GM23338 (cell line): ENCODE data around the gene APOBEC3B. TPM values are rescaled to one million over a fixed set of nuclear protein-coding genes. Genes with fewer than 3 reads are reported as not detected.

ENCODE experiments used
- ATAC-seq: fragments of 200-7000 bp; cut with Tn5 transposase; 3 replicates; pipeline ENCODE4 v1.9.1; 2020
- DNase-seq: peaks from one replicate; pipeline ENCODE4 v3.0.0-alpha.2; 2015; ENCODE audit warnings: low spot score
- H2AFZ ChIP-seq: fragments of 200-600 bp; sonication (generic); 2 replicates; pipeline ENCODE4 v1.8.0; 2016; ENCODE audit warnings: antibody characterized with exemption, mild to moderate bottlenecking, moderate library complexity
- H3F3A ChIP-seq: fragments of 200-600 bp; sonication (generic); replicated peaks from 2 replicates; pipeline ENCODE4 v1.8.0; 2017; ENCODE audit warnings: antibody characterized with exemption, mixed run types, low read depth
- H3K27ac ChIP-seq: fragments of 200-600 bp; sonication (generic); 2 replicates; pipeline ENCODE4 v1.6.1; 2016; ENCODE audit warnings: low read depth
- H3K27me3 ChIP-seq: fragments of 200-600 bp; sonication (generic); 2 replicates; pipeline ENCODE4 v1.8.0; 2016; ENCODE audit warnings: mild to moderate bottlenecking, mixed run types, moderate library complexity; ENCODE audit not compliant: insufficient read depth
- H3K36me3 ChIP-seq: fragments of 200-600 bp; sonication (generic); 2 replicates; pipeline ENCODE4 v1.8.0; 2016; ENCODE audit warnings: mild to moderate bottlenecking; ENCODE audit not compliant: insufficient read depth
- H3K4me1 ChIP-seq: fragments of 200-600 bp; sonication (generic); 2 replicates; pipeline ENCODE4 v1.8.0; 2016; ENCODE audit warnings: mild to moderate bottlenecking, moderate library complexity; ENCODE audit not compliant: insufficient read depth
- H3K4me2 ChIP-seq: fragments of 200-600 bp; sonication (generic); 2 replicates; pipeline ENCODE4 v1.7.1; 2017; ENCODE audit warnings: mixed run types
- H3K4me3 ChIP-seq: fragments of 200-600 bp; sonication (generic); 2 replicates; pipeline ENCODE4 v1.6.1; 2016; ENCODE audit warnings: mixed run types
- H3K79me2 ChIP-seq: fragments of 200-600 bp; sonication (generic); replicated peaks from 2 replicates; pipeline ENCODE4 v1.8.0; 2017; ENCODE audit warnings: mild to moderate bottlenecking; ENCODE audit not compliant: insufficient read depth
- H3K9me2 ChIP-seq: fragments of 200-600 bp; sonication (generic); 2 replicates; pipeline ENCODE4 v1.8.0; 2017; ENCODE audit not compliant: insufficient read depth
- H4K20me1 ChIP-seq: fragments of 200-600 bp; sonication (generic); replicated peaks from 2 replicates; pipeline ENCODE4 v1.8.0; 2017; ENCODE audit warnings: mild to moderate bottlenecking; ENCODE audit not compliant: insufficient read depth
- H3K27ac Mint-ChIP-seq: 2 replicates; pipeline ENCODE4 v1.8.0; 2020; ENCODE audit warnings: inconsistent platforms, mild to moderate bottlenecking, moderate library complexity, mixed read lengths
- H3K27me3 Mint-ChIP-seq: 3 replicates; pipeline ENCODE4 v1.8.0; 2022; ENCODE audit warnings: low read depth, mild to moderate bottlenecking, moderate library complexity, mixed read lengths, inconsistent platforms; ENCODE audit not compliant: insufficient read depth, poor library complexity
- H3K36me3 Mint-ChIP-seq: 3 replicates; pipeline ENCODE4 v1.8.0; 2021; ENCODE audit warnings: low read depth, mild to moderate bottlenecking, inconsistent platforms, moderate library complexity, mixed read lengths
- H3K4me1 Mint-ChIP-seq: 3 replicates; pipeline ENCODE4 v1.8.0; 2020; ENCODE audit warnings: mild to moderate bottlenecking, inconsistent platforms, mixed read lengths
- H3K4me3 Mint-ChIP-seq: 3 replicates; pipeline ENCODE4 v1.8.0; 2021; ENCODE audit warnings: moderate library complexity, mild to moderate bottlenecking, inconsistent platforms, mixed read lengths
- H3K9me3 Mint-ChIP-seq: 3 replicates; pipeline ENCODE4 v1.8.0; 2020; ENCODE audit warnings: moderate library complexity, mild to moderate bottlenecking, inconsistent platforms, mixed read lengths
- CREB1 ChIP-seq: fragments of 250-450 bp; sonication (Bioruptor Pico); IDR thresholded peaks from 2 replicates; pipeline ENCODE4 v1.5.0; 2020; ENCODE audit warnings: low read depth, mild to moderate bottlenecking, moderate library complexity
- EZH2 ChIP-seq: fragments of 200-600 bp; sonication (generic); IDR thresholded peaks from one replicate; pipeline ENCODE4 v1.8.0; 2017; ENCODE audit warnings: antibody characterized with exemption, mild to moderate bottlenecking, low read depth; ENCODE audit not compliant: unreplicated experiment
- EZH2phosphoT487 ChIP-seq: fragments of 200-600 bp; sonication (generic); IDR thresholded peaks from one replicate; pipeline ENCODE4 v1.8.1; 2018; ENCODE audit warnings: antibody characterized with exemption; ENCODE audit not compliant: unreplicated experiment
- JUNB ChIP-seq: IDR thresholded peaks from one replicate; pipeline ENCODE4 v1.6.1; 2016; ENCODE audit warnings: antibody characterized with exemption; ENCODE audit not compliant: unreplicated experiment
- NANOG ChIP-seq: IDR thresholded peaks from 2 replicates; pipeline ENCODE4 v1.6.1; 2016; ENCODE audit warnings: antibody characterized with exemption, borderline replicate concordance
- POLR2AphosphoS5 ChIP-seq: IDR thresholded peaks from 2 replicates; pipeline ENCODE4 v1.6.1; 2016; ENCODE audit warnings: antibody characterized with exemption, low read depth
- STAT1 ChIP-seq: IDR thresholded peaks from one replicate; pipeline ENCODE4 v1.6.1; 2016; ENCODE audit warnings: antibody characterized with exemption; ENCODE audit not compliant: unreplicated experiment
- ZNF114 ChIP-seq: fragments of 250-450 bp; sonication (Bioruptor Pico); IDR thresholded peaks from 2 replicates; pipeline ENCODE4 v1.5.0; 2020; ENCODE audit warnings: mild to moderate bottlenecking, moderate library complexity
- ZNF331 ChIP-seq: fragments of 250-450 bp; sonication (Bioruptor Pico); IDR thresholded peaks from 2 replicates; pipeline ENCODE4 v1.5.0; 2020; ENCODE audit warnings: low read depth, mild to moderate bottlenecking, moderate library complexity
- polyA plus RNA-seq: library from polyadenylated mRNA; unstranded; fragments of >200 nt; fragmentation: Nextera tagmentation; extraction: Ambion mirVana; gene quantifications from 2 replicates; pipeline ENCODE4 v1.2.1, GENCODE V29; 2016
- total RNA-seq: library from RNA; depleted of rRNA; stranded (reverse); fragments of >200 nt; shearing (Covaris generic); gene quantifications from 2 replicates; pipeline ENCODE4 v1.2.3, GENCODE V29; 2014
- TF ChIP-seq, protein P1 (sequence below): IDR thresholded peaks from one replicate; pipeline ENCODE4 v1.6.1; 2018; ENCODE audit warnings: antibody characterized with exemption; ENCODE audit not compliant: unreplicated experiment
- TF ChIP-seq, protein P2 (sequence below), 2 experiments: fragments of 200-600 bp in 1 of 2; sonication (generic) in 1 of 2; conservative IDR thresholded peaks; 2 replicates each; pipeline versions ENCODE4 v1.5.1 to v1.6.1; 2016 to 2017; ENCODE audit warnings: antibody characterized with exemption in 2 of 2, low read depth in 2 of 2, mild to moderate bottlenecking in 2 of 2, moderate library complexity in 1 of 2
- TF ChIP-seq, protein P3 (sequence below): fragments of 250-450 bp; sonication (Bioruptor Pico); IDR thresholded peaks from 2 replicates; pipeline ENCODE4 v1.5.0; 2020; ENCODE audit warnings: mild to moderate bottlenecking, moderate library complexity
- TF ChIP-seq, protein P4 (sequence below): IDR thresholded peaks from 2 replicates; pipeline ENCODE4 v1.6.1; 2016; ENCODE audit warnings: antibody characterized with exemption

APOBEC3B gene
- total and polyA plus RNA-seq, 2 experiments from 2014 or later = 7.0 to 9.2 TPM

DNA sequence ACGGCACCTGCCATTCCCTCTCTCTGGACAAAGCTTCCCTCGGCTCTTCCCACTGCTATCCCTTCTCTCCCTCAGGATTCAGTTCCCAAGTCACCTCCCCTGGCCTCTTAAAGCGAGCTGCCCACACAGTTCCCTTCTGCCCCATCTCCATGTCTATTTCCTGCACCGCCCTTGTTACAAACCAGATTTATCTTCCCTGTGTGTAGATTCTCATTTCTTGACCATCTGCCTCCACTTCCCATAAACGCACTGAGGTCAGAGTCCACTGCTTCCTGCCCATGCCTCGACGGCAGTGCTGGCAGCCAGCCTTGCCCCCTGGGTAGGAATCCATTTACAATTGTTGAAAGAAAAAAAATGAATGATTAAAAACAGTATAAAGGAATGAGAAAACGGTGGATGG, 11.6 kb upstream of the APOBEC3B start:
- Mint-ChIP-seq H3K4me1 (peaks cover 9% of the 10 kb centered on the region), H3K36me3 (peaks cover 9% of the 10 kb centered on the region; the same call in 2 of the 3 replicates), H3K9me3 (peaks cover 16% of the 10 kb centered on the region), H3K27me3 (peaks cover 10% of the 10 kb centered on the region), H3K4me3 (no peak overlapping the region), H3K27ac (no peak overlapping the region)
- no peak for ATAC-seq
- H3K4me1 ChIP-seq = no peaks in the 10 kb centered on the region
- H3K27ac ChIP-seq = no peak overlapping the region
- H2AFZ ChIP-seq = no peak overlapping the region
- no peak overlapping the region for H3K4me3 ChIP-seq
- TF ChIP-seq NANOG (no peak), CREB1 (no peak), ZNF331 (CRISPR knock-in tag) (no peak), JUNB (no peak), EZH2 (no peak), STAT1 (no peak), EZH2phosphoT487 (no peak), POLR2AphosphoS5 (no peak), ZNF114 (CRISPR knock-in tag) (no peak)
- TF ChIP-seq, protein P1, sequence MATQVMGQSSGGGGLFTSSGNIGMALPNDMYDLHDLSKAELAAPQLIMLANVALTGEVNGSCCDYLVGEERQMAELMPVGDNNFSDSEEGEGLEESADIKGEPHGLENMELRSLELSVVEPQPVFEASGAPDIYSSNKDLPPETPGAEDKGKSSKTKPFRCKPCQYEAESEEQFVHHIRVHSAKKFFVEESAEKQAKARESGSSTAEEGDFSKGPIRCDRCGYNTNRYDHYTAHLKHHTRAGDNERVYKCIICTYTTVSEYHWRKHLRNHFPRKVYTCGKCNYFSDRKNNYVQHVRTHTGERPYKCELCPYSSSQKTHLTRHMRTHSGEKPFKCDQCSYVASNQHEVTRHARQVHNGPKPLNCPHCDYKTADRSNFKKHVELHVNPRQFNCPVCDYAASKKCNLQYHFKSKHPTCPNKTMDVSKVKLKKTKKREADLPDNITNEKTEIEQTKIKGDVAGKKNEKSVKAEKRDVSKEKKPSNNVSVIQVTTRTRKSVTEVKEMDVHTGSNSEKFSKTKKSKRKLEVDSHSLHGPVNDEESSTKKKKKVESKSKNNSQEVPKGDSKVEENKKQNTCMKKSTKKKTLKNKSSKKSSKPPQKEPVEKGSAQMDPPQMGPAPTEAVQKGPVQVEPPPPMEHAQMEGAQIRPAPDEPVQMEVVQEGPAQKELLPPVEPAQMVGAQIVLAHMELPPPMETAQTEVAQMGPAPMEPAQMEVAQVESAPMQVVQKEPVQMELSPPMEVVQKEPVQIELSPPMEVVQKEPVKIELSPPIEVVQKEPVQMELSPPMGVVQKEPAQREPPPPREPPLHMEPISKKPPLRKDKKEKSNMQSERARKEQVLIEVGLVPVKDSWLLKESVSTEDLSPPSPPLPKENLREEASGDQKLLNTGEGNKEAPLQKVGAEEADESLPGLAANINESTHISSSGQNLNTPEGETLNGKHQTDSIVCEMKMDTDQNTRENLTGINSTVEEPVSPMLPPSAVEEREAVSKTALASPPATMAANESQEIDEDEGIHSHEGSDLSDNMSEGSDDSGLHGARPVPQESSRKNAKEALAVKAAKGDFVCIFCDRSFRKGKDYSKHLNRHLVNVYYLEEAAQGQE = no peak
- TF ChIP-seq, protein P2, sequence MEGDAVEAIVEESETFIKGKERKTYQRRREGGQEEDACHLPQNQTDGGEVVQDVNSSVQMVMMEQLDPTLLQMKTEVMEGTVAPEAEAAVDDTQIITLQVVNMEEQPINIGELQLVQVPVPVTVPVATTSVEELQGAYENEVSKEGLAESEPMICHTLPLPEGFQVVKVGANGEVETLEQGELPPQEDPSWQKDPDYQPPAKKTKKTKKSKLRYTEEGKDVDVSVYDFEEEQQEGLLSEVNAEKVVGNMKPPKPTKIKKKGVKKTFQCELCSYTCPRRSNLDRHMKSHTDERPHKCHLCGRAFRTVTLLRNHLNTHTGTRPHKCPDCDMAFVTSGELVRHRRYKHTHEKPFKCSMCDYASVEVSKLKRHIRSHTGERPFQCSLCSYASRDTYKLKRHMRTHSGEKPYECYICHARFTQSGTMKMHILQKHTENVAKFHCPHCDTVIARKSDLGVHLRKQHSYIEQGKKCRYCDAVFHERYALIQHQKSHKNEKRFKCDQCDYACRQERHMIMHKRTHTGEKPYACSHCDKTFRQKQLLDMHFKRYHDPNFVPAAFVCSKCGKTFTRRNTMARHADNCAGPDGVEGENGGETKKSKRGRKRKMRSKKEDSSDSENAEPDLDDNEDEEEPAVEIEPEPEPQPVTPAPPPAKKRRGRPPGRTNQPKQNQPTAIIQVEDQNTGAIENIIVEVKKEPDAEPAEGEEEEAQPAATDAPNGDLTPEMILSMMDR (conservative IDR thresholded peaks at IDR 0.05; ENCODE audit: low read depth in 2 of 2) = no peak
- TF ChIP-seq, protein P3, sequence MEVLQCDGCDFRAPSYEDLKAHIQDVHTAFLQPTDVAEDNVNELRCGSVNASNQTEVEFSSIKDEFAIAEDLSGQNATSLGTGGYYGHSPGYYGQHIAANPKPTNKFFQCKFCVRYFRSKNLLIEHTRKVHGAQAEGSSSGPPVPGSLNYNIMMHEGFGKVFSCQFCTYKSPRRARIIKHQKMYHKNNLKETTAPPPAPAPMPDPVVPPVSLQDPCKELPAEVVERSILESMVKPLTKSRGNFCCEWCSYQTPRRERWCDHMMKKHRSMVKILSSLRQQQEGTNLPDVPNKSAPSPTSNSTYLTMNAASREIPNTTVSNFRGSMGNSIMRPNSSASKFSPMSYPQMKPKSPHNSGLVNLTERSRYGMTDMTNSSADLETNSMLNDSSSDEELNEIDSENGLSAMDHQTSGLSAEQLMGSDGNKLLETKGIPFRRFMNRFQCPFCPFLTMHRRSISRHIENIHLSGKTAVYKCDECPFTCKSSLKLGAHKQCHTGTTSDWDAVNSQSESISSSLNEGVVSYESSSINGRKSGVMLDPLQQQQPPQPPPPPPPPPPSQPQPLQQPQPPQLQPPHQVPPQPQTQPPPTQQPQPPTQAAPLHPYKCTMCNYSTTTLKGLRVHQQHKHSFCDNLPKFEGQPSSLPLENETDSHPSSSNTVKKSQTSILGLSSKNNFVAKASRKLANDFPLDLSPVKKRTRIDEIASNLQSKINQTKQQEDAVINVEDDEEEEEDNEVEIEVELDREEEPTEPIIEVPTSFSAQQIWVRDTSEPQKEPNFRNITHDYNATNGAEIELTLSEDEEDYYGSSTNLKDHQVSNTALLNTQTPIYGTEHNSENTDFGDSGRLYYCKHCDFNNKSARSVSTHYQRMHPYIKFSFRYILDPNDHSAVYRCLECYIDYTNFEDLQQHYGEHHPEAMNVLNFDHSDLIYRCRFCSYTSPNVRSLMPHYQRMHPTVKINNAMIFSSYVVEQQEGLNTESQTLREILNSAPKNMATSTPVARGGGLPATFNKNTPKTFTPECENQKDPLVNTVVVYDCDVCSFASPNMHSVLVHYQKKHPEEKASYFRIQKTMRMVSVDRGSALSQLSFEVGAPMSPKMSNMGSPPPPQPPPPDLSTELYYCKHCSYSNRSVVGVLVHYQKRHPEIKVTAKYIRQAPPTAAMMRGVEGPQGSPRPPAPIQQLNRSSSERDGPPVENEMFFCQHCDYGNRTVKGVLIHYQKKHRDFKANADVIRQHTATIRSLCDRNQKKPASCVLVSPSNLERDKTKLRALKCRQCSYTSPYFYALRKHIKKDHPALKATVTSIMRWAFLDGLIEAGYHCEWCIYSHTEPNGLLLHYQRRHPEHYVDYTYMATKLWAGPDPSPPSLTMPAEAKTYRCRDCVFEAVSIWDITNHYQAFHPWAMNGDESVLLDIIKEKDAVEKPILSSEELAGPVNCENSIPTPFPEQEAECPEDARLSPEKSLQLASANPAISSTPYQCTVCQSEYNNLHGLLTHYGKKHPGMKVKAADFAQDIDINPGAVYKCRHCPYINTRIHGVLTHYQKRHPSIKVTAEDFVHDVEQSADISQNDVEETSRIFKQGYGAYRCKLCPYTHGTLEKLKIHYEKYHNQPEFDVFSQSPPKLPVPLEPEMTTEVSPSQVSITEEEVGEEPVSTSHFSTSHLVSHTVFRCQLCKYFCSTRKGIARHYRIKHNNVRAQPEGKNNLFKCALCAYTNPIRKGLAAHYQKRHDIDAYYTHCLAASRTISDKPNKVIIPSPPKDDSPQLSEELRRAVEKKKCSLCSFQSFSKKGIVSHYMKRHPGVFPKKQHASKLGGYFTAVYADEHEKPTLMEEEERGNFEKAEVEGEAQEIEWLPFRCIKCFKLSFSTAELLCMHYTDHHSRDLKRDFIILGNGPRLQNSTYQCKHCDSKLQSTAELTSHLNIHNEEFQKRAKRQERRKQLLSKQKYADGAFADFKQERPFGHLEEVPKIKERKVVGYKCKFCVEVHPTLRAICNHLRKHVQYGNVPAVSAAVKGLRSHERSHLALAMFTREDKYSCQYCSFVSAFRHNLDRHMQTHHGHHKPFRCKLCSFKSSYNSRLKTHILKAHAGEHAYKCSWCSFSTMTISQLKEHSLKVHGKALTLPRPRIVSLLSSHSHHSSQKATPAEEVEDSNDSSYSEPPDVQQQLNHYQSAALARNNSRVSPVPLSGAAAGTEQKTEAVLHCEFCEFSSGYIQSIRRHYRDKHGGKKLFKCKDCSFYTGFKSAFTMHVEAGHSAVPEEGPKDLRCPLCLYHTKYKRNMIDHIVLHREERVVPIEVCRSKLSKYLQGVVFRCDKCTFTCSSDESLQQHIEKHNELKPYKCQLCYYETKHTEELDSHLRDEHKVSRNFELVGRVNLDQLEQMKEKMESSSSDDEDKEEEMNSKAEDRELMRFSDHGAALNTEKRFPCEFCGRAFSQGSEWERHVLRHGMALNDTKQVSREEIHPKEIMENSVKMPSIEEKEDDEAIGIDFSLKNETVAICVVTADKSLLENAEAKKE (CRISPR knock-in tag) = no peak
- TF ChIP-seq, protein P4, sequence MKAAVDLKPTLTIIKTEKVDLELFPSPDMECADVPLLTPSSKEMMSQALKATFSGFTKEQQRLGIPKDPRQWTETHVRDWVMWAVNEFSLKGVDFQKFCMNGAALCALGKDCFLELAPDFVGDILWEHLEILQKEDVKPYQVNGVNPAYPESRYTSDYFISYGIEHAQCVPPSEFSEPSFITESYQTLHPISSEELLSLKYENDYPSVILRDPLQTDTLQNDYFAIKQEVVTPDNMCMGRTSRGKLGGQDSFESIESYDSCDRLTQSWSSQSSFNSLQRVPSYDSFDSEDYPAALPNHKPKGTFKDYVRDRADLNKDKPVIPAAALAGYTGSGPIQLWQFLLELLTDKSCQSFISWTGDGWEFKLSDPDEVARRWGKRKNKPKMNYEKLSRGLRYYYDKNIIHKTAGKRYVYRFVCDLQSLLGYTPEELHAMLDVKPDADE = no peak
- H3K36me3 ChIP-seq = no peaks in the 10 kb centered on the region
- no peaks in the 10 kb centered on the region for H4K20me1 ChIP-seq
- no peaks in the 10 kb centered on the region for H3F3A ChIP-seq
- no peak overlapping the region for H3K4me2 ChIP-seq
- no peaks in the 10 kb centered on the region for H3K27me3 ChIP-seq
- H3K79me2 ChIP-seq = no peaks in the 10 kb centered on the region
- no peak for DNase-seq
- no peaks in the 10 kb centered on the region for H3K9me2 ChIP-seq
